Sigmoid colon (tissue), 3 donors: ENCODE measurements around the gene COL4A2.

ENCODE experiments used
- POLR2A ChIP-seq, 2 donors: fragments of 450-650 bp; IDR thresholded peaks; one replicate each; pipeline ENCODE4 v1.6.1; 2016; ENCODE audit warnings: antibody characterized with exemption in 2 of 2, mild to moderate bottlenecking in 2 of 2, moderate library complexity in 2 of 2
- TF ChIP-seq, protein P1 (sequence below), 4 experiments: fragments of 450-650 bp in 3 of 4; fragments of 200-600 bp in 1 of 4; IDR thresholded peaks; one replicate each; pipeline ENCODE4 v1.5.1; 2016 to 2019; ENCODE audit warnings: antibody characterized with exemption in 4 of 4, mild to moderate bottlenecking in 3 of 4, moderate library complexity in 2 of 4

DNA sequence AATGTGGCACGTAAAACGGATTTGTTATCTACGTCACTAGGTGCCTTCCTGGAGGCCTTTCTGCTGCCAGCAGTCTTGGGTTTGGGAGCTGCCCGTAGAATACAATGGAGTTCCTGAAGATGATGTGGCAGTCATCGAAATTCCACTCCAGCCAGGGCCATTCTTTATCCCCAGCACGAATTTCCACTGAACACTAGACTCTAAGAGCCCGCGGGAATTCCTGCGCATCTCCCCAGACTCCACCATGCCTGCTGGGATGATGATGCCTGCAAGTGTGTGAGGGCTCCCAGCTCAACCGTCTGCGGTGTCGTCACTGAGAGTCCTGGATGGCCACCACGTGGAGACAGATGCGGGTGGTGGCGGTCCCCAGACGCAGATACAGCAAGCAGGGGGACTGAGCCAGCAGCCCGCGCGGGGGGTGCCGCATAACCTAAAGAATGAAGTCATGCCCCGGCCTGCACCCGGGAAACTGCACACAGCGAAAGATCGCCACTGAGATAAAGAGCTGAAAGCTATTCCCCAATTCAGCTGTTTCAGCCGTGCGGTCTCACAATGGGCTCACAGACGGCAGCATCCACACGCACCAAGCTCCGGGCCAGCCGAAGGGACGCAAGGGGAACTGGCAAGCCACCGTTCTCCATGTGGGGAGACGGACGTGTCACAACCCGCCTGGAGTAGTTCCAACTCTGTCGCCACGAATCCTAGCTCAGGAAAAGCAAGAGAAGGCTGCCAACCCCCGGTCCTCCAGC lies 41.2 kb upstream of the COL4A2 start:
- no peak for TF ChIP-seq POLR2A (IDR thresholded peaks at IDR 0.05)
- TF ChIP-seq, protein P1, sequence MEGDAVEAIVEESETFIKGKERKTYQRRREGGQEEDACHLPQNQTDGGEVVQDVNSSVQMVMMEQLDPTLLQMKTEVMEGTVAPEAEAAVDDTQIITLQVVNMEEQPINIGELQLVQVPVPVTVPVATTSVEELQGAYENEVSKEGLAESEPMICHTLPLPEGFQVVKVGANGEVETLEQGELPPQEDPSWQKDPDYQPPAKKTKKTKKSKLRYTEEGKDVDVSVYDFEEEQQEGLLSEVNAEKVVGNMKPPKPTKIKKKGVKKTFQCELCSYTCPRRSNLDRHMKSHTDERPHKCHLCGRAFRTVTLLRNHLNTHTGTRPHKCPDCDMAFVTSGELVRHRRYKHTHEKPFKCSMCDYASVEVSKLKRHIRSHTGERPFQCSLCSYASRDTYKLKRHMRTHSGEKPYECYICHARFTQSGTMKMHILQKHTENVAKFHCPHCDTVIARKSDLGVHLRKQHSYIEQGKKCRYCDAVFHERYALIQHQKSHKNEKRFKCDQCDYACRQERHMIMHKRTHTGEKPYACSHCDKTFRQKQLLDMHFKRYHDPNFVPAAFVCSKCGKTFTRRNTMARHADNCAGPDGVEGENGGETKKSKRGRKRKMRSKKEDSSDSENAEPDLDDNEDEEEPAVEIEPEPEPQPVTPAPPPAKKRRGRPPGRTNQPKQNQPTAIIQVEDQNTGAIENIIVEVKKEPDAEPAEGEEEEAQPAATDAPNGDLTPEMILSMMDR (IDR thresholded peaks at IDR 0.05): no peak
